Osteocyte (in vitro differentiated cells): Measurements from ENCODE around the gene NHERF1. TPM values are rescaled to one million over a fixed set of nuclear protein-coding genes. Genes with fewer than 3 reads are reported as not detected.

ENCODE experiments used
- DNase-seq: peaks from one replicate; pipeline ENCODE4 v3.0.0; 2021; ENCODE audit warnings: mixed read lengths; ENCODE audit not compliant: unreplicated experiment; ENCODE audit errors: extremely low spot score
- H3K27ac Mint-ChIP-seq: one replicate; pipeline ENCODE4 v1.8.0; 2021; ENCODE audit warnings: mild to moderate bottlenecking, mixed read lengths; ENCODE audit not compliant: unreplicated experiment
- H3K27me3 Mint-ChIP-seq: one replicate; pipeline ENCODE4 v1.8.0; 2021; ENCODE audit warnings: mixed read lengths; ENCODE audit not compliant: unreplicated experiment
- H3K36me3 Mint-ChIP-seq: one replicate; pipeline ENCODE4 v1.8.0; 2021; ENCODE audit warnings: mixed read lengths; ENCODE audit not compliant: unreplicated experiment
- H3K4me1 Mint-ChIP-seq: one replicate; pipeline ENCODE4 v1.8.0; 2021; ENCODE audit warnings: mixed read lengths; ENCODE audit not compliant: unreplicated experiment
- H3K4me3 Mint-ChIP-seq: one replicate; pipeline ENCODE4 v1.8.0; 2021; ENCODE audit warnings: mild to moderate bottlenecking, moderate library complexity, mixed read lengths; ENCODE audit not compliant: unreplicated experiment
- H3K9me3 Mint-ChIP-seq: one replicate; pipeline ENCODE4 v1.8.0; 2021; ENCODE audit warnings: mixed read lengths; ENCODE audit not compliant: unreplicated experiment
- CTCF ChIP-seq: fragments of 200-600 bp; sonication (generic); IDR thresholded peaks from 2 replicates; pipeline ENCODE4 v1.5.0; 2021; ENCODE audit warnings: antibody characterized with exemption, mild to moderate bottlenecking, moderate library complexity
- total RNA-seq: library from RNA; stranded (reverse); gene quantifications from 2 replicates; pipeline ENCODE4 v1.2.1, GENCODE V29; 2021

The NHERF1 gene
- total RNA-seq, 1 donor from 2014 or later: 117 TPM

GRCh38 chr17:74744714-74745547 lies 3.5 kb upstream of the NHERF1 start:
- peak overlapping the region; percentile 33 for H3K4me3 Mint-ChIP-seq
- H3K9me3 Mint-ChIP-seq: no peaks in the 10 kb centered on the region
- peaks cover 2% of the 10 kb centered on the region for H3K27me3 Mint-ChIP-seq
- H3K27ac Mint-ChIP-seq: no peak overlapping the region
- TF ChIP-seq CTCF: peak; percentile 100
- peaks cover 3% of the 10 kb centered on the region for H3K36me3 Mint-ChIP-seq
- DNase-seq: peak; percentile 96
- peaks cover 43% of the 10 kb centered on the region for H3K4me1 Mint-ChIP-seq

- Mint-ChIP-seq H3K4me1 (peaks cover 49% of the 10 kb centered on the region), H3K9me3 (no peaks in the 10 kb centered on the region), H3K4me3 (no peak overlapping the region), H3K36me3 (peaks cover 3% of the 10 kb centered on the region), H3K27me3 (peaks cover 2% of the 10 kb centered on the region), H3K27ac (no peak overlapping the region)
- no peak for DNase-seq
- no peak for TF ChIP-seq CTCF
These were observed 2.8 kb upstream of the NHERF1 start for GRCh38 chr17:74745548-74746177.

- Mint-ChIP-seq H3K9me3 (no peaks in the 10 kb centered on the region), H3K36me3 (peaks cover 7% of the 10 kb centered on the region), H3K27ac (no peak overlapping the region), H3K4me3 (no peak overlapping the region), H3K4me1 (peaks cover 56% of the 10 kb centered on the region), H3K27me3 (peaks cover 2% of the 10 kb centered on the region)
- TF ChIP-seq CTCF: no peak
- DNase-seq: no peak
These were observed 2.1 kb upstream of the NHERF1 start for GRCh38 chr17:74746376-74746775.

GRCh38 chr17:74746922-74747321 lies 1.5 kb upstream of the NHERF1 start:
- Mint-ChIP-seq H3K9me3 (no peaks in the 10 kb centered on the region), H3K27me3 (no peaks in the 10 kb centered on the region), H3K36me3 (peaks cover 7% of the 10 kb centered on the region), H3K4me3 (peak overlapping the region; percentile 32), H3K27ac (peak overlapping the region; percentile 47), H3K4me1 (peaks cover 57% of the 10 kb centered on the region)
- no peak for DNase-seq
- TF ChIP-seq CTCF: no peak

- H3K4me3 Mint-ChIP-seq: peak overlapping the region; percentile 63
- H3K27me3 Mint-ChIP-seq: no peaks in the 10 kb centered on the region
- H3K4me1 Mint-ChIP-seq: peaks cover 56% of the 10 kb centered on the region
- peaks cover 17% of the 10 kb centered on the region for H3K36me3 Mint-ChIP-seq
- no peak for DNase-seq
- H3K9me3 Mint-ChIP-seq: no peaks in the 10 kb centered on the region
- TF ChIP-seq CTCF: peak; percentile 5
- H3K27ac Mint-ChIP-seq: no peak overlapping the region
These were observed 224 bp upstream of the NHERF1 start for GRCh38 chr17:74748279-74748528.
